OCI-LY1 (cell line): Measurements from ENCODE around the gene OR5AS1.

Source experiments
- H2AFZ ChIP-seq: fragments of 200-600 bp; sonication (generic), shearing (Covaris generic); 2 replicates; pipeline ENCODE4 v1.6.0; 2014; ENCODE audit warnings: antibody characterized with exemption, mild to moderate bottlenecking, low read length
- H3F3A ChIP-seq: fragments of 200-600 bp; sonication (generic), shearing (Covaris generic); 2 replicates; pipeline ENCODE4 v1.6.0; 2014; ENCODE audit warnings: mild to moderate bottlenecking, antibody characterized with exemption, low read length, moderate library complexity; ENCODE audit not compliant: insufficient read depth
- H3K27ac ChIP-seq: fragments of 200-600 bp; sonication (generic); 2 replicates; pipeline ENCODE4 v1.5.1; 2014; ENCODE audit warnings: low read length, mixed run types, mild to moderate bottlenecking, low read depth; ENCODE audit not compliant: poor library complexity, severe bottlenecking
- H3K27me3 ChIP-seq: fragments of 200-600 bp; sonication (generic); 2 replicates; pipeline ENCODE4 v1.6.0; 2014; ENCODE audit warnings: antibody characterized with exemption, mild to moderate bottlenecking, low read length, moderate library complexity; ENCODE audit not compliant: insufficient read depth
- H3K36me3 ChIP-seq: fragments of 200-600 bp; sonication (generic); 2 replicates; pipeline ENCODE4 v1.6.1; 2014; ENCODE audit warnings: mild to moderate bottlenecking, antibody characterized with exemption, low read length, moderate library complexity, mixed read lengths; ENCODE audit not compliant: insufficient read depth
- H3K4me1 ChIP-seq: fragments of 200-600 bp; sonication (generic); 2 replicates; pipeline ENCODE4 v1.5.1; 2014; ENCODE audit warnings: mild to moderate bottlenecking, low read length, moderate library complexity; ENCODE audit not compliant: insufficient read depth, severe bottlenecking
- H3K4me2 ChIP-seq: fragments of 200-600 bp; sonication (generic), shearing (Covaris generic); 2 replicates; pipeline ENCODE4 v1.6.1; 2014; ENCODE audit warnings: low read length
- H3K4me3 ChIP-seq: fragments of 200-600 bp; sonication (generic); 2 replicates; pipeline ENCODE4 v1.5.1; 2014; ENCODE audit warnings: low read length, low read depth, mild to moderate bottlenecking, mixed read lengths; ENCODE audit not compliant: poor library complexity, severe bottlenecking
- H3K79me2 ChIP-seq: fragments of 200-600 bp; shearing (Covaris generic); 2 replicates; pipeline ENCODE4 v1.6.1; 2016; ENCODE audit warnings: mixed run types, low read length, mixed read lengths; ENCODE audit not compliant: insufficient read depth
- H3K9ac ChIP-seq: fragments of 200-600 bp; sonication (generic), shearing (Covaris generic); 2 replicates; pipeline ENCODE4 v1.6.1; 2014; ENCODE audit warnings: mild to moderate bottlenecking, low read length, mixed read lengths
- H3K9me2 ChIP-seq: fragments of 200-600 bp; sonication (generic), shearing (Covaris generic); 2 replicates; pipeline ENCODE4 v1.6.1; 2014; ENCODE audit warnings: low read depth, mild to moderate bottlenecking, low read length, mixed read lengths
- H3K9me3 ChIP-seq: fragments of 200-600 bp; shearing (Covaris generic); 2 replicates; pipeline ENCODE4 v1.6.1; 2014; ENCODE audit warnings: low read length, mixed read lengths
- H4K20me1 ChIP-seq: fragments of 200-600 bp; sonication (generic), shearing (Covaris generic); 2 replicates; pipeline ENCODE4 v1.6.0; 2016; ENCODE audit warnings: mild to moderate bottlenecking, low read length; ENCODE audit not compliant: insufficient read depth
- EZH2 ChIP-seq: fragments of 200-600 bp; sonication (generic), shearing (Covaris generic); IDR thresholded peaks from 2 replicates; pipeline ENCODE4 v1.8.0; 2017; ENCODE audit warnings: borderline replicate concordance, mixed run types, mild to moderate bottlenecking, antibody characterized with exemption, low read length, moderate library complexity, mixed read lengths
- TF ChIP-seq, protein P1 (sequence below): fragments of 200-600 bp; sonication (generic), shearing (Covaris generic); IDR thresholded peaks from 2 replicates; pipeline ENCODE4 v1.5.1; 2017; ENCODE audit warnings: mild to moderate bottlenecking, antibody characterized with exemption, low read length, moderate library complexity, mixed read lengths

Gene OR5AS1

DNA sequence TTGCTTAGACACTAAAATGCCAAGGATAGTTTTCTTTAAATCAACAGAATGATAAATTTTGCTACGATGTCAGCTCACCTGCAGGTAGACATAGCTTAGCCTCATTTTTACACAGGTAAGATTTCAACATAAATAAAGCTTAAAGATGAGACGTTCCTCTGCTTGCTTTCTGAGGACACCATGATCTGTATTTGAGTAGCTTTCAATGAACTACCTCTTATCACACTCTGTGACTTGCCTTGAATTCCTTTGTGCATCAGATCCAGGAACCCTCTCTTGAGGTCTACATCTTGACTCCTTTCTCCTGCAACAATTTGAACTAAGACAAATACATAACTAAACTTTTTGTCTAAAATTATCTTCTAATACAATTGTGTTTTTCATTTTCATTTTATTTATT lies 39.5 kb downstream of the OR5AS1 start:
- H3K9me3 ChIP-seq, result no peaks in the 10 kb centered on the region

More for the DNA sequence above, 39.5 kb downstream of the OR5AS1 start:
- H3K27me3 ChIP-seq, result no peaks in the 10 kb centered on the region
- H3K27ac ChIP-seq, result no peak overlapping the region
- H3K9ac ChIP-seq, result no peak overlapping the region
- no peak overlapping the region for H3K4me3 ChIP-seq
- no peaks in the 10 kb centered on the region for H3K36me3 ChIP-seq
- H3K9me2 ChIP-seq, result no peaks in the 10 kb centered on the region
- H3K79me2 ChIP-seq, result no peaks in the 10 kb centered on the region
- no peaks in the 10 kb centered on the region for H3K4me1 ChIP-seq
- TF ChIP-seq, protein P1, sequence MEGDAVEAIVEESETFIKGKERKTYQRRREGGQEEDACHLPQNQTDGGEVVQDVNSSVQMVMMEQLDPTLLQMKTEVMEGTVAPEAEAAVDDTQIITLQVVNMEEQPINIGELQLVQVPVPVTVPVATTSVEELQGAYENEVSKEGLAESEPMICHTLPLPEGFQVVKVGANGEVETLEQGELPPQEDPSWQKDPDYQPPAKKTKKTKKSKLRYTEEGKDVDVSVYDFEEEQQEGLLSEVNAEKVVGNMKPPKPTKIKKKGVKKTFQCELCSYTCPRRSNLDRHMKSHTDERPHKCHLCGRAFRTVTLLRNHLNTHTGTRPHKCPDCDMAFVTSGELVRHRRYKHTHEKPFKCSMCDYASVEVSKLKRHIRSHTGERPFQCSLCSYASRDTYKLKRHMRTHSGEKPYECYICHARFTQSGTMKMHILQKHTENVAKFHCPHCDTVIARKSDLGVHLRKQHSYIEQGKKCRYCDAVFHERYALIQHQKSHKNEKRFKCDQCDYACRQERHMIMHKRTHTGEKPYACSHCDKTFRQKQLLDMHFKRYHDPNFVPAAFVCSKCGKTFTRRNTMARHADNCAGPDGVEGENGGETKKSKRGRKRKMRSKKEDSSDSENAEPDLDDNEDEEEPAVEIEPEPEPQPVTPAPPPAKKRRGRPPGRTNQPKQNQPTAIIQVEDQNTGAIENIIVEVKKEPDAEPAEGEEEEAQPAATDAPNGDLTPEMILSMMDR, result no peak
- no peak for TF ChIP-seq EZH2
- H3K4me2 ChIP-seq, result no peak overlapping the region
- H3F3A ChIP-seq, result no peaks in the 10 kb centered on the region
- no peaks in the 10 kb centered on the region for H4K20me1 ChIP-seq
- no peak overlapping the region for H2AFZ ChIP-seq
